ENCODE data around the gene SEC24D. TPM values are rescaled to one million over a fixed set of nuclear protein-coding genes. Genes with fewer than 3 reads are reported as not detected.

The SEC24D gene
- total and polyA plus RNA-seq, 9 of the 15 experiments (the other 6 are each of a cell fraction or from before 2014, with no cell fraction given): 7.1 to 22.5 (median 11.3) TPM

DNA sequence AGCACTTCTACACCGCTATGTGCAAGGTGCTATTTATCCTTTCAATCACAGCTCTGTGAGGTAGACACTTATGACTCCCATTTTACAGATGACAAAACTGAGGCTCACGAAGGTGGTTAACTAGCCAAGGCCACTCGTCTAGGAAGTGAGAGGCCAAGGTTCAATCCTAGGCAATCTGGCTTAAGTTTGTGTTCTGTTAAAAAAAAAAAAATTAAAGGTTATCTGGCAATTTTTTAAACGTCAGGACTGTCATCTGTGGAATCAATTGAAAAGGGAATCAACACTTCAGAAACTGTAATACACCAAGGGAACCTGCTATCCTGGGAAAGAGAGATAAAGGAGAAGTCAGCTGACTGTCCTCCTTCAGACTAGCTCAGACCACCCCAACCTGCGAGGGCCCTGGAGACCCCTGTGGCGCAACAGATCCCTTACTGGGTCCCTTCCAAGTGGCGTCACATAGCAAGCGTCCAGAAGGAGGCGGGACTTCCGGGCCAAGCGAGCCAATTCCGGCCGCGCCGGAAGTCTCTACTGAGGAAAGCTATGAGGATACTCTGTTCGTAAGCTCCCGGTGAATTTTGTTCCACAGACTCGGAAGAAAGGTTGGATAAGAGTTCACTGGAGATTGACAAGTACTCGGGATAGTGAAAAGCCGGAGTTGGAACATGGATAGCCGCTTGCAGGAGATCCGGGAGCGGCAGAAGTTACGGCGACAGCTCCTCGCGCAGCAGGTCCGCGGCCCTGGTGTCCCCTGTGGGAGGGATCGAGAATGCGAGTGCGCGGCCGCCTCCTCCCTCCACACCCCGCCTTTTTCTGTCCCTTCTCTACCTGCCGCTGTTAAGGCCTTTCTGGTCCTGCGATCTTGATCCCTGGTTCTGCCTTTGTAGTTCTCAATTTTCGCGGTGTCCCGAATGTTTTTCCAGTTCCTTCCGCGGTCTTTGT is 150.8 kb downstream of the SEC24D start, which contains the start of gene METTL14 (continued):
- TF ChIP-seq NCOA4 (IDR thresholded peaks at IDR 0.05; ENCODE audit: partially characterized antibody) (peak; percentile 31), FOS (IDR thresholded peaks at IDR 0.05; ENCODE audit: extremely low read depth, insufficient read length) (no peak), XRCC5 (IDR thresholded peaks at IDR 0.05; ENCODE audit: low read depth, low read length) (peak; percentile 62; the same call in 1 of the 2 replicates), RBM22 (IDR thresholded peaks at IDR 0.05; ENCODE audit: low read depth, low read length, poor library complexity, severe bottlenecking) (no peak), CBX5 (IDR thresholded peaks at IDR 0.05; ENCODE audit: borderline replicate concordance, low read depth) (no peak), ARNT (IDR thresholded peaks at IDR 0.05) (peak in 1 of 2 experiments; percentile 49; a peak in 2 of 4 replicates), SAP30 (IDR thresholded peaks at IDR 0.05; ENCODE audit: borderline replicate concordance, insufficient read depth, low read depth, low read length, poor library complexity, severe bottlenecking) (peak; percentile 42), ELF1 (tag; IDR thresholded peaks at IDR 0.05) (peak; percentile 83), L3MBTL2 (IDR thresholded peaks at IDR 0.05) (no peak), MBD2 (IDR thresholded peaks at IDR 0.05; ENCODE audit: borderline replicate concordance, low read depth) (peak; percentile 72), CBX3 (IDR thresholded peaks at IDR 0.05; ENCODE audit: borderline replicate concordance in 1 of 2, low read length in 2 of 2) (peak in 1 of 2 experiments; percentile 91; a peak in 2 of 3 replicates), TFAM (CRISPR knock-in tag; conservative IDR thresholded peaks at IDR 0.05) (no peak), ZNF561 (CRISPR knock-in tag; conservative IDR thresholded peaks at IDR 0.05) (no peak), SMARCE1 (IDR thresholded peaks at IDR 0.05) (0 out of 2 replicates have a peak, but pooled peaks have one; percentile 8), DIDO1 (tag; IDR thresholded peaks at IDR 0.05; ENCODE audit: low read depth) (peak; percentile 61; the same call in 1 of the 2 replicates), JUND (IDR thresholded peaks at IDR 0.05; ENCODE audit: borderline replicate concordance, low read depth, low read length) (peak; percentile 30; the same call in 1 of the 2 replicates), JUND (tag; IDR thresholded peaks at IDR 0.05; ENCODE audit: borderline replicate concordance, low read depth, low read length) (no peak; the same call in 2 of the 3 replicates), NCOR1 (IDR thresholded peaks at IDR 0.05) (peak; percentile 14; the same call in 1 of the 2 replicates), ZNF197 (CRISPR knock-in tag; IDR thresholded peaks at IDR 0.05; ENCODE audit: low read depth) (0 out of 2 replicates have a peak, but pooled peaks have one; percentile 29), ZFX (CRISPR knock-in tag; IDR thresholded peaks at IDR 0.05) (peak; percentile 71), ZNF282 (CRISPR knock-in tag; IDR thresholded peaks at IDR 0.05) (no peak), RBM15 (IDR thresholded peaks at IDR 0.05; ENCODE audit: insufficient read depth, low read length) (no peak), HNRNPH1 (optimal IDR thresholded peaks at IDR 0.05; ENCODE audit: low read depth, low read length) (no peak)
- TF ChIP-seq, protein P1, sequence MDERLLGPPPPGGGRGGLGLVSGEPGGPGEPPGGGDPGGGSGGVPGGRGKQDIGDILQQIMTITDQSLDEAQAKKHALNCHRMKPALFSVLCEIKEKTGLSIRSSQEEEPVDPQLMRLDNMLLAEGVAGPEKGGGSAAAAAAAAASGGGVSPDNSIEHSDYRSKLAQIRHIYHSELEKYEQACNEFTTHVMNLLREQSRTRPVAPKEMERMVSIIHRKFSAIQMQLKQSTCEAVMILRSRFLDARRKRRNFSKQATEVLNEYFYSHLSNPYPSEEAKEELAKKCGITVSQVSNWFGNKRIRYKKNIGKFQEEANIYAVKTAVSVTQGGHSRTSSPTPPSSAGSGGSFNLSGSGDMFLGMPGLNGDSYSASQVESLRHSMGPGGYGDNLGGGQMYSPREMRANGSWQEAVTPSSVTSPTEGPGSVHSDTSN (CRISPR knock-in tag; IDR thresholded peaks at IDR 0.05; ENCODE audit: low read depth): no peak
- TF ChIP-seq, protein P1 (tag; conservative IDR thresholded peaks at IDR 0.05; ENCODE audit: low read depth): peak; percentile 54; the same call in 1 of the 2 replicates
